GM18507 (cell line): ENCODE results near the gene RRM1.

ENCODE experiments used
- DNase-seq: peaks from one replicate; pipeline ENCODE4 v3.0.0; 2011; ENCODE audit warnings: low read depth; ENCODE audit not compliant: insufficient read length; ENCODE audit errors: extremely low spot score
- FAIRE-seq: peaks from 2 replicates; lab custom pipeline; 2011; peaks lifted over from hg19 to GRCh38; lab: Jason Lieb, UNC

The RRM1 gene

DNA sequence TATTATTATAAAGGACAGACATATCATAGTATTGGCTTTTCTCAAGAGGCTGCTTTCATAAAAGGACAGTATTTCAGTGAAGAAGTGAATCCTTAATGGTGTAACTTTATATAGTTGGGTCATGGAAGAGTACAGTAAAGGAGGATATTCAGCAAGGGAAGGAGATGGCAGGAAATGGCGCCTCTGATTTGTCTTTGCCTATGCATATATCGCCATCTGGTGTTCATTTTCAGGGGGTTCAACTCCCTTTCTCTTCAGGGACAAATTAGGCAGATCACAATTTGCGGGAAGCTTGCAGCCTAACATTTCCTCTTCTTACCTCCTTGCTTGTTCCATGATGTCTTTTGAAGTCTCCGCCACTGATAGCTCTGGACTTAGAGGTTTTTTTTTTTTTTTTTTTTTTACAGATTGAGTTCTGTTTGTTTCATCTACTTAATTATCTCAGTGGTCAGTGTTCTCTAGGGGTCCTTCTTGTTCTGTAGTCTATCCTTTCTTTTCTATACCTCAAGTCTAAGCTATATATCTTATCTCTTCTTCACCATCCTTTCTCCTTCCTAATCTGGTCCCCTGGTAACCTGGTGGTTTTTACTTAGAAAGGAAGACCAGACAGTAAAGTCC is 21.8 kb upstream of the RRM1 start:
- DNase-seq (peak; percentile 25), FAIRE-seq (peak; percentile 80)

GRCh38 chr11:4074266-4074665 is 20.3 kb upstream of the RRM1 start:
- no peak for FAIRE-seq
- no peak for DNase-seq

DNA sequence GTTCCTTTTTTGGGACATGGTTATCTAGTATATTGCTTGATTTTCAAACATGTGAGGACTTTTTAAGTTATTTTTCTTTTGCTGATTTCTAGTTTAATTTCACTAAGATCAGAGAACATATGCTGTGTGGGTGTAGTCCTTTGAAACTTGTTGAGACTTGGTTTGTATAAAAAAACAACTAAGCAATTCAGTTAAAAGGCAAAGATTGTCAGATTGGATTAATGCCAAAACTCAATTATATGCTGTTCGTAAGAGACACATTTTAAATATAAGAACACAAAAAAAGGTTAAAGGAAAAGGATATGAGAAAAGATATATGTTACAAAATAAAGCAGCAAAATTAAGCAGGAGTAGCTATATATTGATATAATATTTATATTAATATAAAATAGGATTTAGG is 17.8 kb upstream of the RRM1 start:
- FAIRE-seq, result no peak

DNA sequence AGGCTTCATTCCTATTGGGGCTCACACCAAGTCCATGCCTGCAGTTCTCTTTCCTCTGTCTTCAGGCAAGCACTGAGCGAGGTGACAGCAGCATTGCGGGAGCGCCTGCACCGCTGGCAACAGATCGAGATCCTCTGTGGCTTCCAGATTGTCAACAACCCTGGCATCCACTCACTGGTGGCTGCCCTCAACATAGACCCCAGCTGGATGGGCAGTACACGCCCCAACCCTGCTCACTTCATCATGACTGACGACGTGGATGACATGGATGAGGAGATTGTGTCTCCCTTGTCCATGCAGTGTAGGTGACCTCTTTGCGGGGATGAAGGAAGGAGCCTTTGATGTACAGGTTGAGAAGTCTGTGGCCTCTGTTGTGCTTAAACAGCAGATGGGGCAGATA is 11.4 kb upstream of the RRM1 start:
- FAIRE-seq (no peak), DNase-seq (no peak)

More for the DNA sequence above, 17.8 kb upstream of the RRM1 start:
- DNase-seq, result no peak

GRCh38 chr11:4084406-4085125 is 10.0 kb upstream of the RRM1 start:
- FAIRE-seq (no peak), DNase-seq (no peak)

GRCh38 chr11:4085575-4085974 is 9.0 kb upstream of the RRM1 start:
- FAIRE-seq (peak; percentile 26), DNase-seq (no peak)

DNA sequence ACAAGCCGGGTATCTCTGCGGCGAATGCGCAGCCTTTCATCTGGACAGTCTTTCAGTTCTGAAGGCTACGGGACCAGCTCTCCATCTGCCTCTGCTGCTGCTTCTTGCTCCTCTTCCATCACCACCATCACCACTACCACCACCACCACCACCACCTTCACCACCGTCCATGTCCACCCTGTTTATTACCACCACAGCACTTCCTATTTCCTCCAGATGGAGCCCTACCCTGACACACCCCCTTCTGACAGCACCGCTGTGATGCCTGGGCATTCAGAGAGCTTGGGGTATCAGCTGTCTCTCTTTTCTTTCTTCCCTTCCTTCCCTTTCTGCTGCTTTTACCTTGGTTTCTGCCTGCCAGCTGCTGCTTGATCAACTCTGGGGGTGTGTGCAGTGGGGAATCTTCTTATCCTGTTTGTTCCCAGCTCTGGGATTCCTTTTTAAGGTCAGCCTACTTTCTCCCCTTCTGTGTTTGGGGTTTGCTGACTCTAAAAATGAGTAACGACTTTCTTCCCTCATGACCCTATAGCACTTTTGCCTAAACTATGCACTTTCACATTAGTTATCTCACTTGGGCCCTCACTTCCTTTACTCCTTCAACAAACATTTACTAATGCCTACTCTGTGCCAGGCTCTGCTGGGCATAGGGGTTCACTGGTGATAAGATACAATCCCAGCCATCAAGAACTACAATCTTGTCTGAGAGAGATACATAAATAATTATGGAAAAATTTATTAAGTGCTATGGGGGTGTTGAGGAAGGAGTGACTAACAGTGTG is 7.8 kb upstream of the RRM1 start:
- no peak for DNase-seq
- no peak for FAIRE-seq

DNA sequence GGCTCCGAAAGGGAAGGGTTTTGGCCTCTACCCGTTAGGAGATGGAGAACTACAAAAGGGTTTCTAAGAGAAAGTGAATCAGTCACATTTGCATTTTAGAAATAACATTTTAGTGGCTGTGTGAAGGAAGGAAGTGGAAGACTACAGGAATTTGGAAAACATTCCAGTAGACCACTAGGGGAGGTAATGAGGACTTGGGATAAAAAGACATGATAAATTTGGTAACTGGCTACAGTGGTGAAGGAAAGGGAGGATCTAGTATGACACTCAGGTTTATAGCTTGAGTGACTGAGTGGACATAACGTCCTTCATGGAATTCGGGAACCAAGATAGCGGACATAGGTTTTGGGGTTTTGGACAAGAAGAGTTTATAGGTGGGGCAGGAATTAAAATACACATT is 7.0 kb upstream of the RRM1 start:
- DNase-seq, result no peak
- FAIRE-seq, result no peak

GRCh38 chr11:4090258-4090657 is 4.3 kb upstream of the RRM1 start:
- FAIRE-seq, result no peak
- no peak for DNase-seq

GRCh38 chr11:4092026-4092425 is 2.6 kb upstream of the RRM1 start:
- no peak for DNase-seq
- FAIRE-seq, result no peak

DNA sequence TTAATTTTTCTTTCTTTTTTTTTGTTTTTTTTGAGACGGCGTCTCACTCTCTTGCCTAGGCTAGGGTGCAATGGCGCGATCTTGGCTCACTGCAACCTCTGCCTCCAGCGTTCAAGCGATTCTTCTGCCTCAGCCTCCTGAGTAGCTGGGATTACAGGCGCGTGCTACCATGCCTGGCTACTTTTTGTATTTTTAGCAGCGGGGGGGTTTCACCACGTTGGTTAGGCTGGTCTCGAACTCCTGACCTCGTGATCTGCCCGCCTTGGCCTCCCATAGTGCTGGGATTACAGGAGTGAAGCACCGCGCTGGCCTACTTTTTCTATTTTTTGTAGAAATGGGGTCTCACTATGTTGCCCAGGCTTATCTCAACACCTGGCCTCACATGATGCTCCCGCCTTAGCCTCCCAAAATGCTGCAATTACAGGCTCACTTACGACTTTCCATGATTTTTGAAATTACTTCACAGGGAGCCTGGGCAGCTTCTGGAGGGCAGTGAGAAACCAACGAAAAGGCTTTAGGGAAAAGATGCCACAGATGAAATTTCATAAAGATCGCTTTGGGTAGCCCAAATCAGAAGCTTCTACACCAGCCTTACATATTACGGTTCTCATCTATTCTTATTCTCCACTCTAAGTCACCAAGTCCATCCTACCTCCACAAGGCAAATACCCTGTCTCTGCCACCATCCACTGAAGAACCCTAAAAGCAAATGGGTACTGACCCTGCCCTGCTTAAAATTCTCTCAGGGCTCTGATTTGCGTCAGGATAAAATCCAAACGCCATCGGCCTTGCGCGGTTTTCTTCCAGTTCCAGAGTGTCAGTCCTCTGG is 866 bp upstream of the RRM1 start:
- no peak for DNase-seq

GRCh38 chr11:4095509-4096230 is 1.1 kb downstream of the RRM1 start:
- DNase-seq (no peak), FAIRE-seq (no peak)

More for the DNA sequence above, 866 bp upstream of the RRM1 start:
- FAIRE-seq, result no peak

DNA sequence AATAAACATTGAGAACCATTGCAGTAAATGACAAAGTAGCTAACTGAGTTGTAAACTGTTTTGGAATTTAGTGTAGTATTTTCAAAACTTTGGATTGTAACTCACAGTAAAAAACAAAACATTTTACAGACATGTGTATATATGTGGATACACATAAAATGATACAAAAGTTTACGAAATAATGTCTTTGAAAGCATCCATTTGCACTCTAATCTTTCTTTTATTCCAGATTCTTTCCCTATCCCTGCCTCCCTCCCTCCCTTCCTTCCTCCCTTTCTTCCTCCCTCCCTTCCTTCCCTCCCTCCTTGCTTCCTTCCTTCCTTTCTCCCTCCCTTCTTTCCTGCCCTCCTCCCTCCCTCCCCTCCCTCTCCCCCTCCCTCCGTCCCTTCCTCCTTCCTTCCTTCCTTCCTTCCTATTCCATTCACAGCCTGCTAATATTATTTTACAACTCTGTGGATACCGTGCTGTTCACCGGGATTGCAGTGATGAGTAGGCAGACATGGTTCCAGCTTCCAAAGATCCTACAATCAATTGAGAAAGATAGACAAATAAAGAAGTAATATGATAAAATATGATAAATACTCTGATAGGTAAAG is 3.5 kb downstream of the RRM1 start:
- DNase-seq (no peak), FAIRE-seq (no peak)

- DNase-seq (no peak), FAIRE-seq (no peak)
Observed at GRCh38 chr11:4102711-4103110, 8.1 kb downstream of the RRM1 start.

- no peak for FAIRE-seq
- DNase-seq, result no peak
Observed at GRCh38 chr11:4103269-4103668, 8.7 kb downstream of the RRM1 start.

DNA sequence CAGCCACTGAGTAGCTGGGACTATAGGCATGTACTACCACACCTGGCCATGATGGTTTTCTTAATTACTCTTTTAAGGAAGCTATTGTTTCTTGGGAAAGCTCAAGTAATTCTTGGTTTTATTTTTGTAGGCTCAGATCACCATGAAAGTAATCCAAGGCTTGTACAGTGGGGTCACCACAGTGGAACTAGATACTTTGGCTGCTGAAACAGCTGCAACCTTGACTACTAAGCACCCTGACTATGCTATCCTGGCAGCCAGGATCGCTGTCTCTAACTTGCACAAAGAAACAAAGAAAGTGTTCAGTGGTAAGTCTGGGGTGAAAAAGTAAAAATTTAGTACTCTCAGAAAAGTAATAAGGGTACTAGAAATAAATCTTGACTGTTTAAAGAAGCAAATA is 11.3 kb downstream of the RRM1 start:
- no peak for DNase-seq
- no peak for FAIRE-seq

GRCh38 chr11:4111834-4112233 is 17.2 kb downstream of the RRM1 start:
- no peak for DNase-seq
- FAIRE-seq, result no peak

DNA sequence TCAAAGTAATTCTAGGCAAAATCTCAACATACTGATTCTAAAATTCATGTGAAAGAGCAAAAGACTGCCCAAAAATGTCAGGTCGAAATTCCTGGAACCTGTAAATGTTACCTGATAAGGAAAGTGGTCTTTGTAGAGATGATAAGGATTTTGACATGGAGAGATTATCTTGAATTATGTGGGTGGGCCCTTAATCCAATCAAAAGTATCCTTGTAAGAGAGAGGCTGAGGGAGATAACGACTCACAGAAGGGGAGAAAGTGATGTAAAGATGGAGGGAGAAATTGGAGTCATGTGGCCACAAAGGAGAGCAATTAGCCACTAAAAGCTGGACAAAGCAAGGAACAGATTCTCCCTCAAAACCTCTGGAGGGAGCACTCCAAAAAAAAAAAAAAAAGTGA is 20.5 kb downstream of the RRM1 start:
- no peak for DNase-seq
- FAIRE-seq, result no peak

DNA sequence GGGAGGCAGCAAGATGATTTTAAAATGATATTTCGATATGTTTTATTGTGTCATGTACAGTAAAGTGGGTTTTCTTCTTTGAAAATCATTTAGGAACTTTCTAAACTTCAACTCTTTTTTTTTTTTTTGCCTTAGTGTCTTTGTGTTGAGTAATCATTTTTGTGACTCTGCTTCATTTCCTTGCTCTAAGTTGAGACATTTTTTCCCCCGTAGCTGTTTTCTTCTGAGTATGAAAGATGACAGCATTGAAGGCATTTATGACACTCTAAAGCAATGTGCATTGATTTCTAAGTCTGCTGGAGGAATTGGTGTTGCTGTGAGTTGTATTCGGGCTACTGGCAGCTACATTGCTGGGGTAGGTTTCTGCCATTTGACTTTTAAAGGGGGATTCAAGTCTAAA is 23.5 kb downstream of the RRM1 start:
- no peak for FAIRE-seq

More for the DNA sequence above, 23.5 kb downstream of the RRM1 start:
- no peak for DNase-seq
